NT2/D1 (cell line): ENCODE data around the gene TTLL11.

Source experiments
- DNase-seq: peaks from one replicate; pipeline ENCODE4 v3.0.0-alpha.2; 2011; ENCODE audit warnings: low read depth, low spot score
- H3K27me3 ChIP-seq: 2 replicates; pipeline ENCODE4 v1.6.0; 2011; ENCODE audit warnings: mild to moderate bottlenecking; ENCODE audit not compliant: insufficient read length, insufficient read depth
- H3K36me3 ChIP-seq: 2 replicates; pipeline ENCODE4 v1.6.1; 2011; ENCODE audit warnings: mild to moderate bottlenecking, low read length, mixed read lengths; ENCODE audit not compliant: insufficient read depth, insufficient read length
- H3K4me1 ChIP-seq: 2 replicates; pipeline ENCODE4 v1.5.1; 2011; ENCODE audit not compliant: insufficient read depth, insufficient read length
- H3K4me3 ChIP-seq: 2 replicates; pipeline ENCODE4 v1.5.1; 2011; ENCODE audit warnings: low read depth; ENCODE audit not compliant: insufficient read length
- H3K9ac ChIP-seq: 2 replicates; pipeline ENCODE4 v1.6.0; 2011; ENCODE audit warnings: low read depth; ENCODE audit not compliant: insufficient read length
- H3K9me3 ChIP-seq: 2 replicates; pipeline ENCODE4 v1.5.1; 2011; ENCODE audit warnings: mild to moderate bottlenecking, low read length; ENCODE audit not compliant: insufficient read depth
- SUZ12 ChIP-seq: IDR thresholded peaks from 2 replicates; pipeline ENCODE4 v1.6.1; 2011; ENCODE audit not compliant: insufficient read length, insufficient read depth; ENCODE audit errors: extremely low read depth
- YY1 ChIP-seq: IDR thresholded peaks from 2 replicates; pipeline ENCODE4 v1.6.1; 2011; ENCODE audit not compliant: insufficient read length, insufficient read depth
- ZNF274 ChIP-seq: IDR thresholded peaks from 2 replicates; pipeline ENCODE4 v1.6.1; 2011; ENCODE audit warnings: mild to moderate bottlenecking, low read depth, low read length

The TTLL11 gene, protein sequence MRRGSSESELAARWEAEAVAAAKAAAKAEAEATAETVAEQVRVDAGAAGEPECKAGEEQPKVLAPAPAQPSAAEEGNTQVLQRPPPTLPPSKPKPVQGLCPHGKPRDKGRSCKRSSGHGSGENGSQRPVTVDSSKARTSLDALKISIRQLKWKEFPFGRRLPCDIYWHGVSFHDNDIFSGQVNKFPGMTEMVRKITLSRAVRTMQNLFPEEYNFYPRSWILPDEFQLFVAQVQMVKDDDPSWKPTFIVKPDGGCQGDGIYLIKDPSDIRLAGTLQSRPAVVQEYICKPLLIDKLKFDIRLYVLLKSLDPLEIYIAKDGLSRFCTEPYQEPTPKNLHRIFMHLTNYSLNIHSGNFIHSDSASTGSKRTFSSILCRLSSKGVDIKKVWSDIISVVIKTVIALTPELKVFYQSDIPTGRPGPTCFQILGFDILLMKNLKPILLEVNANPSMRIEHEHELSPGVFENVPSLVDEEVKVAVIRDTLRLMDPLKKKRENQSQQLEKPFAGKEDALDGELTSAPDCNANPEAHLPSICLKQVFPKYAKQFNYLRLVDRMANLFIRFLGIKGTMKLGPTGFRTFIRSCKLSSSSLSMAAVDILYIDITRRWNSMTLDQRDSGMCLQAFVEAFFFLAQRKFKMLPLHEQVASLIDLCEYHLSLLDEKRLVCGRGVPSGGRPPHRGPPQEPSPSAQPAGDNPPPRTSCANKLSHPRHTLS

DNA sequence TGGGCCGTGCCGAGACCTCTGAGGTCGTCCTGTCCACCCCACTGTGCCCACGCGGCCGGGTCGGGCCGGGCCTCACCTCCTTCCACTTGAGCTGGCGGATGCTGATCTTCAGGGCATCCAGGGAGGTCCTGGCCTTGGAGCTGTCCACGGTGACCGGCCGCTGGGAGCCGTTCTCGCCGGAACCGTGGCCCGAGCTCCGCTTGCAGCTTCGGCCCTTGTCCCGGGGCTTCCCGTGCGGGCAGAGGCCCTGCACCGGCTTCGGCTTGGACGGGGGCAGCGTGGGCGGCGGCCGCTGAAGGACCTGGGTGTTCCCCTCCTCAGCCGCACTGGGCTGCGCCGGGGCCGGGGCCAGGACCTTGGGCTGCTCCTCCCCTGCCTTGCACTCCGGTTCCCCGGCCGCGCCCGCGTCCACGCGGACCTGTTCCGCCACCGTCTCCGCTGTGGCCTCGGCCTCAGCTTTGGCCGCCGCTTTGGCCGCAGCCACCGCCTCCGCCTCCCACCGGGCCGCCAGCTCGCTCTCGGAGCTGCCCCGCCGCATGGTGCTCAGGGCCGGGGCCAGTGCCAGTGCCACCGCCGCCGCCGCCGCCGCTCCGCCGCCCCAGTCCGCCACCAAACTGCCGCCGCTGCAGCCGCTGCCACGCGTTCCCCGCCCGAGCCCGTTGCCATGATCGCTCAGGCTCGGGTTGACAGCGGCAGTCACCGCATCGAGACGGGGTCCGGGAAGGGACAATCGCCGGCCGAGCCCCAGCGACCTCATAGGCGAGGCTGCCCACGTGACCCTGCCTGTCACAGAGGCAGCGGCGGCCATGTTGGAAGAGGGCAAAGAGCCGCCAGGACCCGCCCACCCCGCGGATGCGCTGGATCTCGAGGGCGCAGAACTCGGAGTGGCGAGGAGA lies at the start of gene TTLL11:
Gene TTLL11 (minus strand): TSS at position 698 of the 896 bp plus-strand sequence. CDS start 160 bp downstream, at position 538.
- Histone ChIP-seq H3K4me3 (peak within 1 kb of the TSS; percentile 71), H3K9me3 (no peaks in the 10 kb centered on the region), H3K4me1 (no peaks in the 10 kb centered on the region), H3K9ac (peak within 1 kb of the TSS; percentile 56), H3K27me3 (peaks cover 51% of the 10 kb centered on the region), H3K36me3 (no peaks in the 10 kb centered on the region)
- peak; percentile 84 for DNase-seq
- TF ChIP-seq YY1: peak; percentile 97
- peak; percentile 46 for TF ChIP-seq SUZ12
- no peak for TF ChIP-seq ZNF274

DNA sequence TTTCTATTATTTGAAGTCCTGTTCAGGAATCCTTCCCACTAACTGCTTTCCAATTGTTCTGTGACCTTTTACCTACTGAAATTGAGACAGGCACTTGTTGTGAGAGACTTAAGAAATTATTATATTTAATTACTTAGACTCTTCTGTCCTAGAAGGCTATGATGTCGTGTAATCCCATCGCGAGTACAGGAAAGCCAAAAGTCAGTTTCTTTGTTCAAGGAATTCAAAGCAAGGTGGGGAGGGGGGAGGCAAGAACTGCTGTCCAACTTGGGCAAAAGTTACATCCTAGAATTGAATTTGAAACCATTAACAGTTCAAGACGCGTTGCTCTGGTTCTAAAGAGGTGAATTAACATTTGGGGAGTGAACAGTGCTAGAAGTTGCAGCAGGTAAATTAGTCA lies 48.6 kb upstream of the TTLL11 start:
- no peaks in the 10 kb centered on the region for H3K27me3 ChIP-seq
- no peaks in the 10 kb centered on the region for H3K9me3 ChIP-seq
- H3K4me1 ChIP-seq: peaks cover 3% of the 10 kb centered on the region
- H3K4me3 ChIP-seq: no peak overlapping the region
- no peak for DNase-seq
- H3K36me3 ChIP-seq: peaks cover 50% of the 10 kb centered on the region
- H3K9ac ChIP-seq: no peak overlapping the region
- TF ChIP-seq SUZ12: no peak

DNA sequence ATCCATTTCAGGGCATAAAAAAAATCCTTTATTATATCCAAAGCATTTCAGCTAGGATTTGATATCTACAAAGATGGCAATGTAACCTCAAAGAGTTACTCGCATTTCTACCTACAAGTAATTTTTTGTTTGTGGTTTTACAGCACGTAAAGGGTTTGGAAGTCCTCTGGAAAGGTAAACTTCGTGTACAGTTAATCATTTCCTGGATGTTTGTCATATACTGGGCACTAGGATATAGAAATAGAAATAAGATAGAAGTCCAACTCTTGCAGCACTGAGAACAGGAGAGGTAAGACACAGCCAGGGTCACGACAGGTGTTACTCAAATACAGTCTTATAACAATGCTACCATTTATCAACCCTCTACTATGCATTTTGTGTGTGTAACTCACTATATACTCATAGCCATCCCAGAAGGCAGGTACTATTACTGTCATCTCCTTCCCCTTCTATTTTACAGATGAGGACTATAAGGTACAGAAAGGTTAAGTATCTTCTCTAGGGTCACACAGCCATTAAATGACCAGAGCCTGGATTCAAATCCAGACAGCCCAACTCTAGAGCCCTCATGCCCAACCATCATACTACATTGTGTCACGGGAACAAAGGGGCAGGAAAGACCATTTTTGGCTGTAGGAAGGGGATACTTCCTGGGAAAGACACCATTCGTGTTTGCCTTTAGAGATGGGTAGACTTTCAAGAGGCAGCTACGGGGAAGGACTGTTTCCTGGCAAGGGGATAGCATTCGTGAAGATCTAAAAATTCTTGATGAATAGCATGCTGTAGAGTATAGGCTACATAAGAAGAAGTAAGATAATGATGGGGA lies 47.5 kb upstream of the TTLL11 start:
- no peak overlapping the region for H3K4me3 ChIP-seq
- H3K9ac ChIP-seq: no peak overlapping the region
- no peaks in the 10 kb centered on the region for H3K9me3 ChIP-seq
- peaks cover 39% of the 10 kb centered on the region for H3K36me3 ChIP-seq
- no peak for TF ChIP-seq YY1
- no peak for TF ChIP-seq ZNF274
- TF ChIP-seq SUZ12: no peak
- DNase-seq: no peak
- H3K4me1 ChIP-seq: peaks cover 3% of the 10 kb centered on the region
- H3K27me3 ChIP-seq: peaks cover 3% of the 10 kb centered on the region

DNA sequence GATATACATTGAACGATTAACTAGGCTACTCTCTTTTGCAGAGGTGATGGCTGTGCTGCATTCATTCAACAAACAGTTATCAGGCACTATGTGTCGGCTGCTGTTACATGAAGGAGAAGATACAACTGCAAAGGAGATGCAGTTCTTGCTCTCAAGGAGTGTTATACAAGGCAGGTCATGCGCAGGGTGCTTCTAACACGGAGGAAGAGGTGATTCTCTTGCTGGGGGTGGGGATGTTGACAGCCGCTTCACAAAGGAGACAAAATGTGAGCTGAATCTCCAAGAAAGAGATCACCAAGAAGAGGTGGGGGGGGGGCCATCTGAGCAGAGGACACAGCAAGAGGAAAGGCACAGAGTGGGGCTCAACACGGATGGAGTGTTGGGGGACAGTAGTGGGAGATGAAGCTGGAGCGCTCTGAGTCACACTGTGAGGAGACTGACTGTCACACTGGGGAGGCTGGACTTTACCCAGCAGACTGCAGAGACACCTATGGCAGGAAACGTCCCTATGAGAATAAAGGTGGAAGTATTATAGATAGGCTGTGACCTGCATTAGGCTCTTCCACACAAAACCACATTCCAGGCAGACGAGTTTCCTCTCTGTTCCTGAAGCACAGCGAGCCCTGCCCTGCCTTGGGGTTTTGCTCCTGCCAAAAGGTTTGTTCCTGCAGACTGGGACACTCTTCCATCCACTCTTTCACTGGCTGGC lies 45.6 kb upstream of the TTLL11 start:
- TF ChIP-seq YY1 (no peak), ZNF274 (no peak), SUZ12 (no peak)
- Histone ChIP-seq H3K4me1 (peaks cover 5% of the 10 kb centered on the region), H3K27me3 (peaks cover 11% of the 10 kb centered on the region), H3K9me3 (no peaks in the 10 kb centered on the region), H3K36me3 (peaks cover 21% of the 10 kb centered on the region), H3K9ac (no peak overlapping the region), H3K4me3 (no peak overlapping the region)
- no peak for DNase-seq

DNA sequence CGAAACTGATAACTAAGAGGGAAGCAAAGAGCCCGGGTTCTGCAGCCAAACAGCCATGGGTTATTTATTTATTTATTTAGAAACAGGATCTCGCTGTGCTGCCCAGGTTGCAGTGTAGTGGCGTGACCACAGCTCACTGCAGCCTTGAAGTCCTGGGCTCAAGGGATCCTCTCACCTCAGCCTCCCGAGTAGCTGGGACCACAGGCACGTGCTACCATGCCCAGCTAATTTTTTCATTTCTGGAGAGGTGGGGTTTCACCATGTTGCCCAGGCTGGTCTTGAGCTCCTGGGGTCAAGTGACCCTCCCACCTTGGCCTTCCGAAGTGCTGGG lies 42.4 kb upstream of the TTLL11 start:
- Histone ChIP-seq H3K9ac (no peak overlapping the region), H3K9me3 (no peaks in the 10 kb centered on the region), H3K4me3 (no peak overlapping the region), H3K27me3 (peaks cover 40% of the 10 kb centered on the region), H3K4me1 (peaks cover 31% of the 10 kb centered on the region), H3K36me3 (no peaks in the 10 kb centered on the region)
- TF ChIP-seq YY1: no peak
- TF ChIP-seq ZNF274: no peak
- DNase-seq: no peak

DNA sequence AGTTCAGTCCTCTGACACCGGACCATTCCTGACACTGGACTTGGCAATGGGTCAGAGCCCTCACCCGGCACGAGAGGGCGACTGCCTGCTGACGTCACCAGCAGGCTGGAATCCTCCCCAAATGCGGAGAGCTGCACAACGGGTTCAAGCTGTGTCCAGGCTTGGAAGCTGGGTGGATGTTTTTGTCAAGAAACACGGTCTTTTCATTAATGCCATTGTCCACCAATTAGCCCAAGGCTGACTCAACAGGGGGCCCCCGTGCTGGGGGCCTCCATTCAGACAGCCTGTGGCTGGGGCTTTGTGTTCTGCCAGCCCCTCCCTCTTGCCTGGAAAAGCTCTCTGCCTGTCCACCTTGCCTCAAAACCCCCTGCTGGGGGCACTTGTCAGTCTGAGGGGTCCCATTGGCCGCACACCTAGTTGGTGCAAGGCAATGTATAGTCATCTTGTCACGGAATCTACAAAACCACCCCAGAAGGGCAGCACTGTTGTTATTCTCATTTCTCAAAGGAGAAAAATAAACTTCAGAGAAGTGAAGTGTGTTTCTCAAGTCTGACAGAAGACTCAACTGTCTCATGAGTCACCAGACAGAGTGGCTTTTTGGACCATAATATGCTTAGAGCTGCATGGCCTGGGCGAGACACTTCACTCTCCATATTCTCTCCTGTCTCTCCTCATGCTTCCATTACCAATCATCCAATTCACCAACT lies 41.9 kb upstream of the TTLL11 start:
- DNase-seq: no peak
- no peak for TF ChIP-seq YY1
- no peak for TF ChIP-seq SUZ12
- no peak for TF ChIP-seq ZNF274
- H3K4me3 ChIP-seq: no peak overlapping the region
- peak overlapping the region; percentile 34 for H3K9ac ChIP-seq
- no peaks in the 10 kb centered on the region for H3K9me3 ChIP-seq
- H3K27me3 ChIP-seq: peaks cover 43% of the 10 kb centered on the region
- peaks cover 31% of the 10 kb centered on the region for H3K4me1 ChIP-seq
- no peaks in the 10 kb centered on the region for H3K36me3 ChIP-seq
